ENCODE data around the gene PTK7.
A peak's percentile ranks its signal among the peaks of the same experiment; 100 is the strongest.
"Not testable (repeated sequence)": the region's sequence is repeated elsewhere in the genome, so short reads cannot be mapped to it uniquely, and the experiment has no call there.

Gene PTK7

GRCh38 chr6:43119482-43119881 is 43.4 kb downstream of the PTK7 start:
- no peak for DNase-seq

- DNase-seq, result no peak
These were observed 44.1 kb downstream of the PTK7 start for GRCh38 chr6:43120101-43120763.

- peak in 1 of 14 donors; percentile 56 for DNase-seq
These were observed 45.1 kb downstream of the PTK7 start for GRCh38 chr6:43120944-43121913.

- no peak for DNase-seq
These were observed 46.0 kb downstream of the PTK7 start for GRCh38 chr6:43122146-43122545.

GRCh38 chr6:43123461-43124314 is 47.6 kb downstream of the PTK7 start:
- peak in 1 of 14 donors; percentile 79 for DNase-seq

GRCh38 chr6:43124481-43124880 is 48.4 kb downstream of the PTK7 start:
- no peak for DNase-seq

GRCh38 chr6:43125119-43125518 is 49.0 kb downstream of the PTK7 start:
- DNase-seq, result no peak

- DNase-seq, result no peak
These were observed 49.4 kb downstream of the PTK7 start for GRCh38 chr6:43125555-43125954.

GRCh38 chr6:43127180-43127579 is 51.1 kb downstream of the PTK7 start:
- no peak for DNase-seq

- DNase-seq, result no peak
These were observed 51.8 kb downstream of the PTK7 start for GRCh38 chr6:43127877-43128276.

- DNase-seq, result no peak
These were observed 52.8 kb downstream of the PTK7 start for GRCh38 chr6:43128926-43129325.

GRCh38 chr6:43129434-43130194 is 53.5 kb downstream of the PTK7 start:
- peak in 1 of 14 donors; percentile 7 for DNase-seq

- DNase-seq, result no peak
These were observed 54.3 kb downstream of the PTK7 start for GRCh38 chr6:43130429-43130828.

- not testable (repeated sequence) for DNase-seq
These were observed 55.3 kb downstream of the PTK7 start for GRCh38 chr6:43131379-43131778.

- no peak for DNase-seq
These were observed 62.2 kb downstream of the PTK7 start for GRCh38 chr6:43138267-43138666.

- DNase-seq, result not testable (repeated sequence)
These were observed 63.9 kb downstream of the PTK7 start for GRCh38 chr6:43139973-43140372.

- no peak for DNase-seq
These were observed 65.5 kb downstream of the PTK7 start for GRCh38 chr6:43141644-43142043.

GRCh38 chr6:43142101-43142500 is 66.0 kb downstream of the PTK7 start:
- DNase-seq, result no peak

GRCh38 chr6:43143235-43144128 is 67.4 kb downstream of the PTK7 start:
- DNase-seq, result peak in 13 of 14 donors; percentile 6 to 89 (median 57)

GRCh38 chr6:43144879-43145278 is 68.8 kb downstream of the PTK7 start:
- DNase-seq, result no peak

- DNase-seq, result no peak
These were observed 70.1 kb downstream of the PTK7 start for GRCh38 chr6:43146261-43146660.

All from C1 segment of cervical spinal cord (tissue), 14 donors.